Trophoblast cell (in vitro differentiated cells and primary cell): ENCODE data around the gene CMKLR1.
A peak's percentile ranks its signal among the peaks of the same experiment; 100 is the strongest.

Source experiments
- DNase-seq, 2 donors: peaks; one replicate each; pipeline ENCODE4 v3.0.0-alpha.2; 2016
- H2AFZ ChIP-seq: 2 replicates; pipeline ENCODE4 v1.6.1; 2013; ENCODE audit warnings: low read length, moderate library complexity, mild to moderate bottlenecking; ENCODE audit not compliant: insufficient read depth, poor library complexity
- H2AK5ac ChIP-seq: 2 replicates; pipeline ENCODE4 v1.6.1; 2013; ENCODE audit warnings: mild to moderate bottlenecking, low read length
- H2BK120ac ChIP-seq: 2 replicates; pipeline ENCODE4 v1.6.1; 2013; ENCODE audit warnings: low read length, mild to moderate bottlenecking, moderate library complexity; ENCODE audit not compliant: insufficient read depth, poor library complexity
- H2BK12ac ChIP-seq: 2 replicates; pipeline ENCODE4 v1.6.1; 2013; ENCODE audit warnings: mild to moderate bottlenecking, low read length, moderate library complexity
- H2BK5ac ChIP-seq: 2 replicates; pipeline ENCODE4 v1.6.1; 2013; ENCODE audit warnings: low read length, low read depth, moderate library complexity, mild to moderate bottlenecking; ENCODE audit not compliant: poor library complexity
- H3K14ac ChIP-seq: 2 replicates; pipeline ENCODE4 v1.6.1; 2013; ENCODE audit warnings: mild to moderate bottlenecking, low read length
- H3K18ac ChIP-seq: 2 replicates; pipeline ENCODE4 v1.6.1; 2013; ENCODE audit warnings: mild to moderate bottlenecking, low read length
- H3K23ac ChIP-seq: 2 replicates; pipeline ENCODE4 v1.6.1; 2013; ENCODE audit warnings: low read length
- H3K27ac ChIP-seq: 2 replicates; pipeline ENCODE4 v1.5.1; 2013; ENCODE audit warnings: low read depth, mild to moderate bottlenecking, inconsistent platforms, low read length, moderate library complexity
- H3K27me3 ChIP-seq: 2 replicates; pipeline ENCODE4 v1.6.1; 2013; ENCODE audit warnings: inconsistent platforms, mild to moderate bottlenecking, low read length, moderate library complexity; ENCODE audit not compliant: insufficient read depth
- H3K36me3 ChIP-seq, 2 experiments: 1 replicate in 1 of 2; 2 replicates in 1 of 2; pipeline ENCODE4 v1.6.1; 2013; ENCODE audit warnings: low read length in 2 of 2, mild to moderate bottlenecking in 2 of 2, moderate library complexity in 1 of 2; ENCODE audit not compliant: insufficient read depth in 2 of 2, control insufficient read depth in 1 of 2
- H3K4ac ChIP-seq: 2 replicates; pipeline ENCODE4 v1.6.1; 2013; ENCODE audit warnings: low read depth, mild to moderate bottlenecking, low read length, moderate library complexity
- H3K4me1 ChIP-seq, 2 experiments: 1 replicate in 1 of 2; 2 replicates in 1 of 2; pipeline ENCODE4 v1.6.1; 2013; ENCODE audit warnings: low read length in 2 of 2, mild to moderate bottlenecking in 2 of 2, moderate library complexity in 1 of 2; ENCODE audit not compliant: insufficient read depth in 2 of 2, control insufficient read depth in 1 of 2
- H3K4me2 ChIP-seq: 2 replicates; pipeline ENCODE4 v1.6.1; 2013; ENCODE audit warnings: inconsistent platforms, mild to moderate bottlenecking, low read length, moderate library complexity
- H3K4me3 ChIP-seq: 2 replicates; pipeline ENCODE4 v1.5.1; 2013; ENCODE audit warnings: mild to moderate bottlenecking, low read depth, low read length, inconsistent platforms
- H3K79me1 ChIP-seq: one replicate; pipeline ENCODE4 v1.6.1; 2013; ENCODE audit warnings: low read length
- H3K79me2 ChIP-seq: 2 replicates; pipeline ENCODE4 v1.6.1; 2013; ENCODE audit warnings: low read length, mild to moderate bottlenecking; ENCODE audit not compliant: control insufficient read depth, insufficient read depth, poor library complexity
- H3K9ac ChIP-seq: 2 replicates; pipeline ENCODE4 v1.6.1; 2013; ENCODE audit warnings: mild to moderate bottlenecking, low read length
- H3K9me3 ChIP-seq: 2 replicates; pipeline ENCODE4 v1.6.1; 2013; ENCODE audit warnings: low read depth, mild to moderate bottlenecking, control low read depth, inconsistent platforms, low read length; ENCODE audit not compliant: insufficient read depth
- H4K12ac ChIP-seq: 2 replicates; pipeline ENCODE4 v1.6.1; 2013; ENCODE audit warnings: low read depth, mild to moderate bottlenecking, low read length, moderate library complexity
- H4K8ac ChIP-seq: 2 replicates; pipeline ENCODE4 v1.6.1; 2013; ENCODE audit warnings: low read depth, mild to moderate bottlenecking, low read length, moderate library complexity
- H4K91ac ChIP-seq: one replicate; pipeline ENCODE4 v1.6.1; 2013; ENCODE audit warnings: low read depth, mild to moderate bottlenecking, low read length, moderate library complexity
- WGBS: extraction: QIAGEN DNeasy Blood & Tissue Kit; methylation state at CpG from one replicate; pipeline ENCODE4 v1.1.7; 2013; ENCODE audit warnings: missing lambda C conversion rate; ENCODE audit not compliant: insufficient read length, insufficient coverage; ENCODE audit errors: extremely low coverage; 5-methylcytosine and 5-hydroxymethylcytosine counted together

Gene CMKLR1

GRCh38 chr12:108302403-108303311, 36.5 kb downstream of the CMKLR1 start:
- Histone ChIP-seq H3K79me1 (peaks cover 14% of the 10 kb centered on the region), H3K23ac (no peak overlapping the region), H3K9me3 (no peaks in the 10 kb centered on the region), H3K27ac (peak overlapping the region; percentile 24), H4K91ac (peak overlapping the region; percentile 20), H2BK12ac (no peak overlapping the region), H3K27me3 (no peaks in the 10 kb centered on the region), H4K8ac (no peak overlapping the region), H3K4me3 (no peak overlapping the region), H3K9ac (no peak overlapping the region), H3K4me1 (peaks cover 44 to 45% of the 10 kb centered on the region in 2 experiments), H2AFZ (no peak overlapping the region), H3K18ac (no peak overlapping the region), H3K36me3 (no peaks in the 10 kb centered on the region), H3K4me2 (no peak overlapping the region), H2AK5ac (no peak overlapping the region), H3K79me2 (peaks cover 3% of the 10 kb centered on the region), H3K4ac (no peak overlapping the region), H3K14ac (no peak overlapping the region), H2BK5ac (no peak overlapping the region), H4K12ac (no peak overlapping the region), H2BK120ac (peak overlapping the region; percentile 2)
- peak; percentile 73 to 86 for DNase-seq
- WGBS = no CpG with 5 or more reads among the region's 18 CpGs

- Histone ChIP-seq H4K91ac (no peak overlapping the region), H3K4ac (no peak overlapping the region), H4K8ac (no peak overlapping the region), H3K79me2 (peaks cover 3% of the 10 kb centered on the region), H3K18ac (no peak overlapping the region), H3K79me1 (peaks cover 14% of the 10 kb centered on the region), H3K14ac (no peak overlapping the region), H3K9me3 (no peaks in the 10 kb centered on the region), H2AK5ac (no peak overlapping the region), H3K4me1 (peaks cover 44 to 45% of the 10 kb centered on the region in 2 experiments), H3K4me3 (no peak overlapping the region), H3K4me2 (no peak overlapping the region), H3K9ac (no peak overlapping the region), H3K23ac (no peak overlapping the region), H2BK5ac (no peak overlapping the region), H4K12ac (no peak overlapping the region), H3K36me3 (no peaks in the 10 kb centered on the region), H2BK120ac (no peak overlapping the region), H3K27me3 (no peaks in the 10 kb centered on the region), H3K27ac (no peak overlapping the region), H2AFZ (no peak overlapping the region), H2BK12ac (no peak overlapping the region)
- no CpG with 5 or more reads among the region's 6 CpGs for WGBS
- DNase-seq = no peak
Measured at GRCh38 chr12:108302016-108302402, 37.1 kb downstream of the CMKLR1 start.

- Histone ChIP-seq H4K12ac (no peak overlapping the region), H2BK120ac (no peak overlapping the region), H3K79me2 (peaks cover 3% of the 10 kb centered on the region), H3K4ac (no peak overlapping the region), H2BK5ac (no peak overlapping the region), H3K18ac (no peak overlapping the region), H2AFZ (no peak overlapping the region), H3K27me3 (no peaks in the 10 kb centered on the region), H3K23ac (no peak overlapping the region), H2AK5ac (no peak overlapping the region), H4K91ac (no peak overlapping the region), H3K4me1 (peaks cover 40 to 41% of the 10 kb centered on the region in 2 experiments), H3K79me1 (peaks cover 13% of the 10 kb centered on the region), H3K4me3 (no peak overlapping the region), H2BK12ac (no peak overlapping the region), H3K9ac (no peak overlapping the region), H3K27ac (no peak overlapping the region), H4K8ac (no peak overlapping the region), H3K9me3 (no peaks in the 10 kb centered on the region), H3K14ac (no peak overlapping the region), H3K36me3 (no peaks in the 10 kb centered on the region), H3K4me2 (no peak overlapping the region)
- DNase-seq = no peak
- WGBS = no CpG with 5 or more reads among the region's 6 CpGs
Measured at GRCh38 chr12:108301346-108301745, 37.8 kb downstream of the CMKLR1 start.

GRCh38 chr12:108299980-108300696, 39.0 kb downstream of the CMKLR1 start:
- no peak for DNase-seq
- H3K18ac ChIP-seq = no peak overlapping the region
- peaks cover 13% of the 10 kb centered on the region for H3K79me1 ChIP-seq
- no peak overlapping the region for H2BK12ac ChIP-seq
- H4K12ac ChIP-seq = no peak overlapping the region
- no peak overlapping the region for H3K4me2 ChIP-seq
- H3K4ac ChIP-seq = no peak overlapping the region
- H3K9me3 ChIP-seq = no peaks in the 10 kb centered on the region
- no peak overlapping the region for H4K8ac ChIP-seq
- H4K91ac ChIP-seq = no peak overlapping the region
- H3K23ac ChIP-seq = no peak overlapping the region
- H2AK5ac ChIP-seq = no peak overlapping the region
- peaks cover 3% of the 10 kb centered on the region for H3K79me2 ChIP-seq
- H2BK5ac ChIP-seq = no peak overlapping the region
- H3K36me3 ChIP-seq = no peaks in the 10 kb centered on the region
- H2AFZ ChIP-seq = no peak overlapping the region
- H3K9ac ChIP-seq = no peak overlapping the region
- H2BK120ac ChIP-seq = no peak overlapping the region
- WGBS = no CpG with 5 or more reads among the region's 7 CpGs
- H3K4me1 ChIP-seq = peaks cover 30% of the 10 kb centered on the region in 2 experiments
- H3K4me3 ChIP-seq = no peak overlapping the region
- H3K27ac ChIP-seq = no peak overlapping the region
- H3K14ac ChIP-seq = no peak overlapping the region
- H3K27me3 ChIP-seq = no peaks in the 10 kb centered on the region
